ENCODE data around the gene LDLRAD4.

The LDLRAD4 gene

GRCh38 chr18:13437796-13438506 is 219.4 kb downstream of the LDLRAD4 start:
- H3K27me3 ChIP-seq (ENCODE audit: control insufficient read depth, insufficient read depth, low read length), result no peaks in the 10 kb centered on the region
- peaks cover 2% of the 10 kb centered on the region for H3K79me2 ChIP-seq
- H3K27ac ChIP-seq, result no peak overlapping the region
- H3K4me3 ChIP-seq (ENCODE audit: low read depth, low read length), result no peak overlapping the region
- no peak overlapping the region for H2AFZ ChIP-seq
- no peak overlapping the region for H3K4me2 ChIP-seq (ENCODE audit: low read length)
- H3K9me3 ChIP-seq (ENCODE audit: control insufficient read depth, low read length), result no peaks in the 10 kb centered on the region
- no peaks in the 10 kb centered on the region for H3K36me3 ChIP-seq (ENCODE audit: control insufficient read depth, insufficient read depth, low read length)
- H3K4me1 ChIP-seq, result peaks cover 7% of the 10 kb centered on the region
- TF ChIP-seq CTCF (IDR thresholded peaks at IDR 0.05), result no peak
- no peak overlapping the region for H3K9ac ChIP-seq

- no peak overlapping the region for H3K9ac ChIP-seq
- H3K4me3 ChIP-seq (ENCODE audit: low read depth, low read length), result no peak overlapping the region
- H3K9me3 ChIP-seq (ENCODE audit: control insufficient read depth, low read length), result no peaks in the 10 kb centered on the region
- H3K27me3 ChIP-seq (ENCODE audit: control insufficient read depth, insufficient read depth, low read length), result no peaks in the 10 kb centered on the region
- no peak overlapping the region for H2AFZ ChIP-seq
- H3K27ac ChIP-seq, result no peak overlapping the region
- peaks cover 7% of the 10 kb centered on the region for H3K4me1 ChIP-seq
- no peak for TF ChIP-seq CTCF (IDR thresholded peaks at IDR 0.05)
- H3K4me2 ChIP-seq (ENCODE audit: low read length), result no peak overlapping the region
- H3K79me2 ChIP-seq, result peaks cover 6% of the 10 kb centered on the region
- no peaks in the 10 kb centered on the region for H3K36me3 ChIP-seq (ENCODE audit: control insufficient read depth, insufficient read depth, low read length)
Measured at GRCh38 chr18:13438507-13439056, 220.0 kb downstream of the LDLRAD4 start.

- Histone ChIP-seq H3K4me1 (peaks cover 7% of the 10 kb centered on the region), H3K27me3 (ENCODE audit: control insufficient read depth, insufficient read depth, low read length) (no peaks in the 10 kb centered on the region), H3K36me3 (ENCODE audit: control insufficient read depth, insufficient read depth, low read length) (no peaks in the 10 kb centered on the region), H3K9ac (no peak overlapping the region), H3K79me2 (peaks cover 7% of the 10 kb centered on the region), H3K4me2 (ENCODE audit: low read length) (no peak overlapping the region), H3K27ac (no peak overlapping the region), H2AFZ (no peak overlapping the region), H3K9me3 (ENCODE audit: control insufficient read depth, low read length) (no peaks in the 10 kb centered on the region), H3K4me3 (ENCODE audit: low read depth, low read length) (no peak overlapping the region)
- no peak for TF ChIP-seq CTCF (IDR thresholded peaks at IDR 0.05)
Measured at GRCh38 chr18:13439461-13439860, 220.9 kb downstream of the LDLRAD4 start.

GRCh38 chr18:13440277-13441248 is 222.0 kb downstream of the LDLRAD4 start:
- Histone ChIP-seq H3K27me3 (ENCODE audit: control insufficient read depth, insufficient read depth, low read length) (no peaks in the 10 kb centered on the region), H3K4me2 (ENCODE audit: low read length) (no peak overlapping the region), H3K27ac (no peak overlapping the region), H3K4me1 (peaks cover 7% of the 10 kb centered on the region), H3K9ac (no peak overlapping the region), H2AFZ (no peak overlapping the region), H3K9me3 (ENCODE audit: control insufficient read depth, low read length) (no peaks in the 10 kb centered on the region), H3K79me2 (peaks cover 13% of the 10 kb centered on the region), H3K36me3 (ENCODE audit: control insufficient read depth, insufficient read depth, low read length) (no peaks in the 10 kb centered on the region), H3K4me3 (ENCODE audit: low read depth, low read length) (no peak overlapping the region)
- no peak for TF ChIP-seq CTCF (IDR thresholded peaks at IDR 0.05)
